NB4 (cell line): ENCODE results near the gene KLK13.

Experiments used
- DNase-seq: peaks from one replicate; pipeline ENCODE4 v3.0.0; 2010; ENCODE audit warnings: low read depth
- H3K4me3 ChIP-seq: one replicate; pipeline ENCODE4 v1.5.1; 2011; ENCODE audit warnings: mild to moderate bottlenecking, low read depth, low read length, moderate library complexity
- MYC ChIP-seq: IDR thresholded peaks from 2 replicates; pipeline ENCODE4 v1.6.1; 2011; ENCODE audit warnings: low read depth, low read length
- POLR2A ChIP-seq: IDR thresholded peaks from 2 replicates; pipeline ENCODE4 v1.6.1; 2011; ENCODE audit warnings: mild to moderate bottlenecking; ENCODE audit not compliant: insufficient read length; ENCODE audit errors: extremely low read depth
- TF ChIP-seq, protein P1 (sequence below): IDR thresholded peaks from one replicate; pipeline ENCODE4 v1.5.1; 2012; ENCODE audit warnings: low read depth, low read length
- TF ChIP-seq, protein P2 (sequence below): IDR thresholded peaks from 2 replicates; pipeline ENCODE4 v1.6.1; 2011; ENCODE audit warnings: low read depth, low read length

KLK13 gene

DNA sequence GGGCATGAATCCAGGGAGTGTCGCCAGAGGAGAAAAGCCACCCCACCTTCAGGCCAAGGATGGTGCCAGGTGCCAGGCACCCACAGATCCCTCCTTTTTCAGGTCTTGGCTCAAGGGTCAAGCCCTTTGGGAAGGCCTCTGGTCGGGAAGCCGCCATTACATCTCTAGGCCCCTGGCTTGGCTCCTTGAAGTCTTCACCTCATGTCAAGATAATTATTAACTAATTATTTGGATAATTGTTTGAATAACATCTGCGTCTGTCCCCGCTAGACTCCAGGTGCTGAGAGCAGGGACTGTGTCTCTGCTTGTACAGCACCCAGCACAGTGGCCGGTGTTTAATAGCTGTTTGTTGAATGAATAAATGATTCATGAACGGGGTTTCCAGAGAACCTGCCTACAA lies 1.2 kb downstream of the KLK13 start:
- no peak for DNase-seq
- H3K4me3 ChIP-seq = no peak overlapping the region
- TF ChIP-seq, protein P1, sequence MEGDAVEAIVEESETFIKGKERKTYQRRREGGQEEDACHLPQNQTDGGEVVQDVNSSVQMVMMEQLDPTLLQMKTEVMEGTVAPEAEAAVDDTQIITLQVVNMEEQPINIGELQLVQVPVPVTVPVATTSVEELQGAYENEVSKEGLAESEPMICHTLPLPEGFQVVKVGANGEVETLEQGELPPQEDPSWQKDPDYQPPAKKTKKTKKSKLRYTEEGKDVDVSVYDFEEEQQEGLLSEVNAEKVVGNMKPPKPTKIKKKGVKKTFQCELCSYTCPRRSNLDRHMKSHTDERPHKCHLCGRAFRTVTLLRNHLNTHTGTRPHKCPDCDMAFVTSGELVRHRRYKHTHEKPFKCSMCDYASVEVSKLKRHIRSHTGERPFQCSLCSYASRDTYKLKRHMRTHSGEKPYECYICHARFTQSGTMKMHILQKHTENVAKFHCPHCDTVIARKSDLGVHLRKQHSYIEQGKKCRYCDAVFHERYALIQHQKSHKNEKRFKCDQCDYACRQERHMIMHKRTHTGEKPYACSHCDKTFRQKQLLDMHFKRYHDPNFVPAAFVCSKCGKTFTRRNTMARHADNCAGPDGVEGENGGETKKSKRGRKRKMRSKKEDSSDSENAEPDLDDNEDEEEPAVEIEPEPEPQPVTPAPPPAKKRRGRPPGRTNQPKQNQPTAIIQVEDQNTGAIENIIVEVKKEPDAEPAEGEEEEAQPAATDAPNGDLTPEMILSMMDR = no peak

DNA sequence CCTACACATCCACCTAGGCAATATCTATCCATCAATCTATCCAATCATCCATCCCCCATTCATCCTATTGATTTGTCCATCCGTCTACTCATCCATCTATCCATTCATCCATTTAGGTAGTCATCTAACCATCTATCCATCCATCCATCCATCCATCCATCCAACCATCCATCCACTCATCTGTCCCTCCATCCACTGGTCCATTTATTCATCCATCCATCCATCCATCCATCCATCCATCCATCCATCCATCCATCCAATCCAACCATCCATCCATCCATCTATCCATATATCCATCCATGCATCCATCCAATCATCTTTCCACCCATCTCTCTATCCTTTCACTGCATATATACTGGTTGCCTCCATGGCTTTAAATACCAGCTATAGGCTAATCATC lies 3.9 kb downstream of the KLK13 start:
- no peak for DNase-seq
- TF ChIP-seq POLR2A (no peak), MYC (no peak)
- TF ChIP-seq, protein P1 = no peak
- TF ChIP-seq, protein P2, sequence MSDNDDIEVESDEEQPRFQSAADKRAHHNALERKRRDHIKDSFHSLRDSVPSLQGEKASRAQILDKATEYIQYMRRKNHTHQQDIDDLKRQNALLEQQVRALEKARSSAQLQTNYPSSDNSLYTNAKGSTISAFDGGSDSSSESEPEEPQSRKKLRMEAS = no peak
- no peak overlapping the region for H3K4me3 ChIP-seq

DNA sequence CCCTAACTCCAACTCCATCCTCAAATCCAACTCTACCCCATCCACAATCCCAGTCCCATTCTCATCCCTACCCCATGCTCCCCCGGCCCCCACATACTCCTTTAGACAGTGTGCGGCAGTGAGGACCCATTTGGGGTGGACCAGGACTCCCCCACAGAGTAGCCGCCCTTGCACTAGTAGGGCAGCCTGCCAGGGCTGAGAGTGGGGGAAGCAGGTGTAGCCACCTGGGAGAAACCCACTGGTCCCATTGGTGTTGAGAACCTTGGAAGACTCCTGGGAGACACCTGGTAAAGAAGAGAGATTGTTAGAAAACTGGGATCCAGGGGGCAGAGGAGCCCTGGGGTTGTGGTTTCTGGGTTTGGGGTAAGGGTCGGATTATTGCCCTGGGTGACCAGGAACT lies 4.6 kb downstream of the KLK13 start:
- no peak for TF ChIP-seq POLR2A
- no peak for TF ChIP-seq MYC
- TF ChIP-seq, protein P2 = no peak
- TF ChIP-seq, protein P1 = no peak
- H3K4me3 ChIP-seq = no peak overlapping the region
- no peak for DNase-seq

DNA sequence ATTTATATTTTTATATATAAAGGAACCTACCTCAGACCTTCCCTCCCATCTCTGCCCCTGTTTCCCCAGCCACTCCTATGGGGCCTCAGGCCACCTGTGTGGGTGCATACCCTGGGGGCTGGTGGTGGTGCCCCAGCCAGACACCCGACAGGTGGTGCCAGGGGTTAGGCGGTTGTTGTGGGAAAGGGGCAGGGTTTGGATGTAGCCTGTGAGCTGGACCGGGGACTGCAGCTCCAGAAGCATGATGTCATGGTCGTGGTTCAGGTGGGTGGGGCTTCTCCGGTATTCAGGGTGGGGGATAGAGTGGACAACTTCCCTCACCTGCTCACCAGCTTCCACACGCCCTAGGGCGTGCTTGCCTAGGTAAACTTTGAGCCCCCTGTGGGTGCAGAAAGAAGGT lies 5.2 kb downstream of the KLK13 start:
- TF ChIP-seq MYC = no peak
- TF ChIP-seq, protein P1 = no peak
- no peak overlapping the region for H3K4me3 ChIP-seq
- no peak for DNase-seq

DNA sequence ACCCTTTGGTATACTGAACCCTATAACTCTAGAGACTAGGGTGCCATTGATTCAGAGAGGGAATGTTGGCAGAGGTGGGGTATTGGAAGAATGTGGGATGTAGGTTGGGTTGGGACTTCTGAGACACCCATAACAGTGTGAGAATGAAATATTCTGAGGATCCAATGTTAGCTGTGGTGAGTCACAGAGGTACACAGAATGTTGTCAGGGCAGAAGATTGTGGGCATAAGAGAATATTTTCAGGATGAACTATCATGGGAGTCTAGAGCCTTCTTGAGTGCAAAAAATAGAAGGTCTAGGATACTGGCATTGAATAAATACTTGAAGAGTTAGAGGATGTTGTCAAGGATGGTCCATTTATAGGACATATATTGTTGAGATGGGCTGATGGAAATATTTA lies 9.0 kb downstream of the KLK13 start:
- TF ChIP-seq MYC (no peak), POLR2A (no peak)
- TF ChIP-seq, protein P1 = no peak
- TF ChIP-seq, protein P2 = no peak
- DNase-seq = no peak
- no peak overlapping the region for H3K4me3 ChIP-seq

DNA sequence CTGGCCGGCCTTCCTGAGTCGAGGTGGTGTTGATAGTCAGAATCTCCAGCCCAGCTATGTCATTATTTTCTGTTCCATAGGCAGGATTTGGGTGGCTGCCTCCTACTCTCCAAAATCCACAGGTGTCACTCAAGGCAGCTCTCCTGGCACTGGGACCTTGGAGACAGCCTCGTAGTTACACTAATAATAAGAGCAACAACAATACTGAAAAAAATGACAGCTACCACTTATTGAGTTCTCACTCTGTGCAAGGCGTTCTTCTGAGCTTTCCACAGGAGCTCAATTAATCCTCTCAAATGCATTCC lies 17.9 kb downstream of the KLK13 start:
- no peak for DNase-seq
- TF ChIP-seq, protein P2 = no peak
- TF ChIP-seq, protein P1 = no peak
- no peak for TF ChIP-seq MYC
- TF ChIP-seq POLR2A = no peak
- H3K4me3 ChIP-seq = no peak overlapping the region
